ENCODE data around the gene STIM1.
"Not testable (repeated sequence)": the region's sequence is repeated elsewhere in the genome, so short reads cannot be mapped to it uniquely, and the experiment has no call there.

Gene STIM1

DNA sequence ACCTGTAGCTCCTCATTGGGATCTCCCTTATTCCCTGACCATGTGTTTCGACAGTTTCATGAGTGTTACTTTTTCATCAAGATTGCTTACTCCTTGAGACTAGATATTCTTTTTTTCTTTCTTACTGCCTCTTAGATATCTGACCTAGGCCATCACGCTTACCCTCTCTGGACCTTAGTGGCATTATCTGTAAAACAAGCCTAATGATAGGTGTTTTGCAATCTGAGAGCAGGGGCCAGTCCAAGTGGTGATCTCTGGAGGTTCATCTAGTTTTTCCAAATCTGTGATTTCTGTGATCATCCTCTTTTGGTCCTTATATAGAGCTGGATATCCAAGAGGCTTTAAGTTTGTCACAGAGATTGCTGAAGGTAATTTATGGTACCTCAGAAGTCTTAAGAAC lies 34.5 kb downstream of the STIM1 start:
- FAIRE-seq, result no peak

DNA sequence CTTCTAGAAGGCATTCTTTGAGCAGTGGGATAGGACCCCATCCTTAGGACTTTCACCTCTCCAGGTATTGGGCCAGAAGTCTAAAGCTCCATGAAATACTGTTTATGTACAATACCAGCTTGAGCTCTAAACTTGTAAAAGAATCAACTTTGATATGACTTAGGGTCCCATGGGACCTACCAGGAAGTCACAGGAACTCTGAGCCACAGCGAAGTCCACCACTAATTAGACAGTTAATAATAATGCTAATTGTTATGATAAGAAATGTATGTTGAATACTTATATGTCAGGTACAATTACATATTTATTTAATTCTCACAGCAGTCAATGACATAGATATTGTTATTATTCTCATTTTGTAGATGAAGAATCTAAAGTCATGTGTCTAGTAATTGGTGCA lies 35.3 kb downstream of the STIM1 start:
- FAIRE-seq, result no peak

- FAIRE-seq, result no peak
Observed at GRCh38 chr11:3891751-3892150, 36.3 kb downstream of the STIM1 start.

DNA sequence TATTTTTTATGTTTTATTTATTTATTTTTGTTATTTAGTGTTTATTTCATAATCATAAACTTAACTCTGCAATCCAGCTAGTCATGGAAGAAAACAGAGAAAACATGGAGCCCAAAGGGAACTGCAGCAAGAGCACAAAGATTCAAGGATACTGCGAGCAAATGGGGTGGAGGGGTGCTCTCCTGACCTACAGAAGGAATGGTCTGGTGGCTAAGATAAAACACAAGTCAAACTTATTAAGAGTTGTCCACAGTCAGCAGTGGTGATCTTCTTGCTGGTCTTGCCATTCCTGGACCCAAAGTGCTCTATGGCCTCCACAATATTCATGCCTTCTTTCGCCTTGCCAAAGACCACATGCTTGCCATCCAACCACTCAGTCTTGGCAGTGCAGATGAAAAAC lies 36.7 kb downstream of the STIM1 start:
- no peak for FAIRE-seq

- FAIRE-seq, result no peak
Observed at GRCh38 chr11:3893311-3893710, 37.8 kb downstream of the STIM1 start.

DNA sequence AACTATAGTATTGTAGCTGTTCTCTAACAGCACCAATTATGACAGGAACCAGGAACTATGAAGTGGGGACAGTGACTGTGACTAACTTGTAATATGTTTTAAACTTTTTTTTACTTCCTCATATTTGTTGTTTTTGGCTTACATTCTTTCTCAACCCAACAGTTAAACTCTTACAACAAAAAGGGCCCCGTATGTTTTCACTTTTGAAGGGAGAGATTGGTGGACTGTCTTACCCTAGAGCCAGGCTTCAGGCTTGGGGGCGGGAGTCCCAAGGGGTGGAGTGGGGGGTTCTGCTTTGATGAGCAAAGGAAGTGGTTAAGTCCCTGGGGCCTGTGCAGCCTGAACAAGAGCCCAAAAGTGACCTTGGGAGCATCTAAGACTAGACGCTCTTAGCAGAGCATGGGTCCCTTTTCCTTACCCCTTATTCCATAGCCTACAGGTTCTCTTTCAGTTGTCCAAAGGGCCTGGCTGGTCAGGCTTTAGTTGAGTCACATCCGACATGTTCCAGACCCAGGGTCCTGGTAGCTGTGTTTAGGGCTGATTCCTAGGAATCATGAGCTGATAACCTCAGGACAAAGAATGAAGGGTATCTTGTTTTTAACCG lies 38.8 kb downstream of the STIM1 start:
- FAIRE-seq, result no peak

GRCh38 chr11:3896644-3897043 lies 41.2 kb downstream of the STIM1 start:
- FAIRE-seq, result no peak

- not testable (repeated sequence) for FAIRE-seq
Observed at GRCh38 chr11:3900230-3900629, 44.8 kb downstream of the STIM1 start.

GRCh38 chr11:3901249-3902025 lies 46.0 kb downstream of the STIM1 start:
- FAIRE-seq, result no peak

DNA sequence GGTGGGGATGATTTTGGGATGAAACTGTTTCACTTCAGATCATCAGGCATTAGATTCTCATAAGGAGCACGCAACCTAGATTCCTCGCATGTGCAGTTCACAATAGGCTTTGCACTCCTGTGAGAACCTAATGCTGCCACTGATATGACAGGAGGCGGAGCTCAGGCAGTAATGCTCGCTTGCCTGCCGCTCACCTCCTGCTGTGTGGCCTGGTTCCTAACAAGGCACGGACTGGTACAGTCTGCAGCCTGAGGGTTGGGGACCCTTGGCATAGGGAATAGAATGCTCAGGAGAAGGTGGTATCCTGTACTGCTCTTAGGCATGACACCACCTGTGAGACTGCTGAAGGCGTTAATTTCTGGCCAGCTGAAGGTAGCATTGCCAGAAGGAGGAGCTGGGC lies 47.0 kb downstream of the STIM1 start:
- no peak for FAIRE-seq

- FAIRE-seq, result no peak
Observed at GRCh38 chr11:3903207-3903896, 47.9 kb downstream of the STIM1 start.

DNA sequence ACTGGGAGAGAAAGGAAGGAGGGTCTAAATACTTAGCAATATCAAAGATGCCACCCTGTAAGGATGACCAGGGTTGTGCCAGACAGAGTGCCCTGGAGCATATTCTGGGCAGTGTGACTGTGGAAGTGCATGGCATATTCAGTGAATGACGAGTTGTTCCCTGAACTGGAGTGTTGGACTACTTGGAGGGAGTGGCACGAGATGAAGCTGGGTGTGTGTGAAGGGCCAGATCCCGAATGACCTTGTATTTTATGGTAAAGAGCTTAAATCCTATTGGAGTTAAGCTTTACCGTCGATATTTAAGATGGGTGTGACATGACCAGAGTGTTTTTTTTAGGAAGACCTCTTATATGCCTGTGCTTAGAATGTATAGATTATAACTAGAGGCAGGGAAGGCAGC lies 48.8 kb downstream of the STIM1 start:
- no peak for FAIRE-seq

DNA sequence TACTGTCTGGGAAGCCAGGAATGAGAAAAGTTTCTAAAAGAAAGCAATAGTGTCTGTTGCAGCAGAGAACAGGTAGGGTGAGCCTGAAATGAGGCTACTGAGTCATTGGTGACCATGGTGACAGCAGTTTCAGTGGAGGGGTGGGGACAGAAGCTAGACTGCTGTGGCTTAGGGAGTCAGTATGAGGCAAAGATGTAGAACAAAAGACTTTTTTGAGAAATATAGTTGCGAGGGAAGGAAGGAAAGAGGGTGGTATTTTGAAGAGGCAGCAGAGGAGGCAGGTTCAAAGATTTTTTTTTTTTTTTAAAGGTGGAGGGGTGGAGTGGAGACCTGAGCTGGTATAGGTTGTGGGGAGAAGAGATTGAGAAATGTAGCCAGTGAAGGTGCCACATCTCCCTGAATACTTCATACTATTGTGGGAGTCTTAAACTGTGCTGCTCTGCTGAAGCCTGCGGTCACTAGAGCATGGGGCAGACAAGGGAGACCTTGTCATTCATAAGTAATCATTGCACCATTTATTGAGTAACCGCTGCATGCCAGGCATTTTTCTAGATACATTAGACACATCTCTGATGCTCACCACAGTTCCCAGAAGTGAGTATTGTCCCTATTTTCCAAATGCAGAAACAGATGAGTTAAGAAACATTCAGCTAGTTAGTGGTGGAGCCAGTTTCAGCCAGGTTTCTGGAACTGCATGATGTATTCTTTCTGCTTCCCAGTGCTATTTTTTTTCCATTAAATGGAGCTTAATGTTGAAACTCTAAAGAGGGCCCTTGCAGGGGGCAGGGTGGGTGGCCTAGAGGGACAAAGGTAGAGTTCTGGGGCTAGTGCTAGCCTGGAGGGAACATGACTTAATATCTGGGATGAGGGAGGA lies 49.9 kb downstream of the STIM1 start:
- no peak for FAIRE-seq

GRCh38 chr11:3906166-3906565 lies 50.7 kb downstream of the STIM1 start:
- no peak for FAIRE-seq

DNA sequence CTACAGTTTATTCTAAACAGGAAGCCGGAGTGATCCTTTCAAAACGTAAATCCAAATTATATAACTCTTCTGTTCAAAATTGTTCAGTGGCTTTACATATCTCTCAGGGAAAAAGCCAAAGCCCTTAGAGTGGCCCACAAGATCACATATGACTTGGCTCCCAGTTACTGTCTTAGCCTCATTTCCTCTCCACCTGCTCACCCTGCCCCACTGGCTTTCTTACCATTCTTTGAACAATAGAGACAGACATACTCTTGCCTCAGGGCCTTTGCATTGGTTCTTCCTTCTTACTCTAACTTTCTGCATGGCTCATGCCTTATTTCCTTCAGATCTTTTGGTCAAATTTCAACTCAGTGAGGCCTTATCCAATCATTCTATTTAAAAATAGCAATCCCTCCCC lies 52.1 kb downstream of the STIM1 start:
- FAIRE-seq, result no peak

DNA sequence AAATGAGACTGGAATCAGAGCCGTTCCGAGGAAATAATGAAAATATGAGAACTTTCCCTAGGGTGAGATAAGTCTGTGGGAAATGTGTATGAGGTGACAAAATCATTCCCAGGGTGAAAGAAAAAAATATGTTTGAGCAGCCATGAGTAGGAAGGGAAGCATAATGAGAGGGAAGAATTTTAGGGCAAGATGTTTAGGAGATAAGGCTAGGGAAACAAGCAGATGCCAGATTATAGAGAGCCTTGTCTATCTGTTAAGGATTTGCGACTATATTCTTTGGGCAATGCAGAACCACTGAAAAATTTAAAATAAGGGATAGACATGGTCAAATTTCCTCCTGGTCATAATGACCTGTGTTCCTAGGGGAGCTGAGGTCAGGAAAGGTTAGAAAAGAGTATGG lies 54.4 kb downstream of the STIM1 start:
- no peak for FAIRE-seq

GRCh38 chr11:3911908-3912505 lies 56.5 kb downstream of the STIM1 start:
- FAIRE-seq, result no peak

DNA sequence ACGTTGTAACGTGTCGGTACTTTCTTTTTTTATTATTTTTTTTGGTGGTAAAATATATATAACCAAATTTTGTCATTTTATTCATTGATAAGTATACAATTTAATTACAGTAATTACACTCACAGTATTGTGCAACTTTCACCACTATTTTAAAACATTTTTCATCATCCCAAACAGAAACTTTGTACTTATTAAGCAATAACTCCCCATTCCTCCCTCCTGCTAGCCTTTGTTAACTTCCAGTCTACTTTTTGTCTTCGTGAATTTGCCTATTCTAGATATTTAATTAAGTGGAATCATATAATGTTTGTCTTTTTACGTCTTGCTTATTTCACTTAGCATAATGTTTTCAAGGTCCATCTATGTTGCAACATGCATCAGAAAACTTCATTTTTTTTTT lies 58.5 kb downstream of the STIM1 start:
- FAIRE-seq, result no peak

DNA sequence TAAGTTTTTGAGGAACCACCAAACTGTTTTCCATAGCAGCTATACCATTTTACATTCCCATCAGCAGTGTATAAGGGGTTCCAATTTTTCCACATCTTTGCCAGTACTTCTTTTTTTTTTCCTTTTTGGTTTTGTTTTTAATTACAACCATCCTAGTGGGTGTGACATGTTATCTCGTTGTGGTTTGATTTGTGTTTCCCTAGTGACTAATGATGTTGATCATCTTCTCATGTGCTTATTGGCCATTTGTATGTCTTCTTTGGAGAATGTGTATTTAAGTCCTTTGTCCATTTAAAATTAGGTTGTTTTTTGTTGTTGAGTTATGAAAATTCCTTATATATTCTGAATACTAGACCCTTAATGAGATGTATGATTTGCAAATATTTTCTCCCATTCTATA lies 59.3 kb downstream of the STIM1 start:
- FAIRE-seq, result no peak

GRCh38 chr11:3916962-3917361 lies 61.5 kb downstream of the STIM1 start:
- FAIRE-seq, result no peak

- no peak for FAIRE-seq
Observed at GRCh38 chr11:3920148-3920852, 64.8 kb downstream of the STIM1 start.

DNA sequence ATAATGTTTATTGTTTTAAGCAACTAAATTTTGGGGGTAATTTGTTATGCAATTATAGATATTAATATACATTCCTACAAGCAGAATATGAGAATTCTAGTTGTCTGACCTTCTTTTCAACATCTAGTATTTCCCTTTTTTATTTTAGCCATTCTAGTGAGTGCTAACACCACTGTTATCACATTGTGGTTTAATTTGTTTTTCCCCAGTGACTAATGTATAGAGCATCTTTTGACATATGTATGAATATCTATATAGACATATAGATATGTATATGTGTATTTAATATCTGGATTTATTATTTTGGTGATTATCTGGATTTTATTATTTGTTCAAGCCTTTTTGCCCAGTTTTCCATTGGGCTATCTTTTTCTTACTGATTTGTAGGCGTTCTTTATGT lies 66.6 kb downstream of the STIM1 start:
- FAIRE-seq, result no peak
